HS-5 (cell line): ENCODE data around the gene MRNIP.
"Not testable (repeated sequence)": the region's sequence is repeated elsewhere in the genome, so short reads cannot be mapped to it uniquely, and the experiment has no call there.

Source experiments
- DNase-seq: peaks from one replicate; pipeline ENCODE4 v3.0.0-alpha.2; 2012; ENCODE audit warnings: low read depth

Gene MRNIP

GRCh38 chr5:179792612-179793467 is 65.8 kb downstream of the MRNIP start:
- DNase-seq: no peak

GRCh38 chr5:179791881-179792611 is 66.6 kb downstream of the MRNIP start:
- no peak for DNase-seq

- DNase-seq: not testable (repeated sequence)
Observed at GRCh38 chr5:179789278-179789677, 69.3 kb downstream of the MRNIP start.

- no peak for DNase-seq
Observed at GRCh38 chr5:179788193-179788854, 70.3 kb downstream of the MRNIP start.
